Activated naive CD4-positive, alpha-beta T cell (primary cell): Measurements from ENCODE around the gene C16orf78.
"Not testable (repeated sequence)": the region's sequence is repeated elsewhere in the genome, so short reads cannot be mapped to it uniquely, and the experiment has no call there.

Experiments
- DNase-seq, 4 experiments: peaks; one replicate each; lab custom pipeline; 2025; lab: John Stamatoyannopoulos, UW

C16orf78 gene

GRCh38 chr16:49349446-49350168, 24.0 kb upstream of the C16orf78 start:
- DNase-seq = no peak

- peak in 3 of 4 experiments; percentile 6 to 22 (median 12) for DNase-seq
Observed at GRCh38 chr16:49350265-49351095, 23.1 kb upstream of the C16orf78 start.

- no peak for DNase-seq
Observed at GRCh38 chr16:49351096-49351487, 22.5 kb upstream of the C16orf78 start.

GRCh38 chr16:49352892-49353291, 20.7 kb upstream of the C16orf78 start:
- DNase-seq = no peak

- DNase-seq = no peak
Observed at GRCh38 chr16:49353680-49354079, 19.9 kb upstream of the C16orf78 start.

- DNase-seq = no peak
Observed at GRCh38 chr16:49354101-49354500, 19.5 kb upstream of the C16orf78 start.

- no peak for DNase-seq
Observed at GRCh38 chr16:49354991-49355390, 18.6 kb upstream of the C16orf78 start.

GRCh38 chr16:49355933-49356665, 17.5 kb upstream of the C16orf78 start:
- DNase-seq = no peak

- no peak for DNase-seq
Observed at GRCh38 chr16:49356728-49357488, 16.7 kb upstream of the C16orf78 start.

GRCh38 chr16:49359591-49359990, 14.0 kb upstream of the C16orf78 start:
- DNase-seq = no peak

GRCh38 chr16:49361731-49362130, 11.9 kb upstream of the C16orf78 start:
- DNase-seq = not testable (repeated sequence)

GRCh38 chr16:49362230-49362629, 11.4 kb upstream of the C16orf78 start:
- no peak for DNase-seq

GRCh38 chr16:49365711-49366509, 7.7 kb upstream of the C16orf78 start:
- no peak for DNase-seq

- no peak for DNase-seq
Observed at GRCh38 chr16:49366669-49367068, 6.9 kb upstream of the C16orf78 start.

GRCh38 chr16:49369651-49370611, 3.7 kb upstream of the C16orf78 start:
- no peak for DNase-seq

GRCh38 chr16:49376206-49376605, 2.6 kb downstream of the C16orf78 start:
- DNase-seq = no peak

GRCh38 chr16:49377196-49377755, 3.7 kb downstream of the C16orf78 start:
- no peak for DNase-seq

- DNase-seq = no peak
Observed at GRCh38 chr16:49378238-49378637, 4.6 kb downstream of the C16orf78 start.

- no peak for DNase-seq
Observed at GRCh38 chr16:49378816-49379215, 5.2 kb downstream of the C16orf78 start.
